IMR-90 (cell line): ENCODE measurements around the gene FAM221A. TPM values are rescaled to one million over a fixed set of nuclear protein-coding genes. Genes with fewer than 3 reads are reported as not detected.
A peak's percentile ranks its signal among the peaks of the same experiment; 100 is the strongest.

ENCODE experiments used
- ATAC-seq: fragments of 200-7000 bp; cut with Tn5 transposase; 2 replicates; pipeline ENCODE4 v1.9.1; 2020; ENCODE audit warnings: low read depth, mild to moderate bottlenecking, moderate library complexity
- BruUV-seq: library from RNA; stranded (reverse); fragments of 400-500 nt; replicated peaks from 2 replicates; lab custom pipeline; 2021; lab: Mats Ljungman, UMichigan
- CTCF ChIA-PET: fragments of 300-600 bp; formaldehyde crosslinking; extraction: SDS; loops from one replicate; lab custom pipeline; 2021; ENCODE audit warnings: antibody characterized with exemption; lab: Yijun Ruan, JAX
- POLR2A ChIA-PET: fragments of 300-600 bp; sonication (Branson Sonifier 250); formaldehyde crosslinking; loops from one replicate; lab custom pipeline; 2022; ENCODE audit warnings: antibody characterized with exemption; ENCODE audit not compliant: unreplicated experiment; lab: Charles Lee
- DNase-seq: peaks from one replicate; pipeline ENCODE4 v3.0.0; 2013
- H2AFZ ChIP-seq: replicated peaks from 2 replicates; pipeline ENCODE3; 2013; ENCODE audit warnings: low read length, mild to moderate bottlenecking; ENCODE audit not compliant: poor library complexity
- H2AK5ac ChIP-seq: 2 replicates; pipeline ENCODE4 v1.6.1; 2013; ENCODE audit warnings: low read depth, low read length, inconsistent platforms
- H2AK9ac ChIP-seq: replicated peaks from 2 replicates; pipeline ENCODE3; 2013; ENCODE audit warnings: mild to moderate bottlenecking, low read depth, low read length, moderate library complexity; ENCODE audit not compliant: poor library complexity
- H2BK120ac ChIP-seq: 2 replicates; pipeline ENCODE4 v1.6.1; 2013; ENCODE audit warnings: low read depth, low read length, inconsistent platforms
- H2BK15ac ChIP-seq: 3 replicates; pipeline ENCODE4 v1.6.1; 2013; ENCODE audit warnings: low read depth, low read length, inconsistent platforms
- H2BK20ac ChIP-seq: 2 replicates; pipeline ENCODE4 v1.6.1; 2013; ENCODE audit warnings: low read depth, mild to moderate bottlenecking, inconsistent platforms, low read length, moderate library complexity
- H2BK5ac ChIP-seq: 2 replicates; pipeline ENCODE4 v1.6.1; 2013; ENCODE audit warnings: mild to moderate bottlenecking, low read depth, low read length, inconsistent platforms; ENCODE audit not compliant: poor library complexity, severe bottlenecking
- H3K14ac ChIP-seq: replicated peaks from 2 replicates; pipeline ENCODE4 v1.6.1; 2013; ENCODE audit warnings: low read depth, low read length, inconsistent platforms
- H3K18ac ChIP-seq: 2 replicates; pipeline ENCODE4 v1.6.1; 2013; ENCODE audit warnings: low read depth, low read length, control low read depth
- H3K23ac ChIP-seq: 2 replicates; pipeline ENCODE4 v1.6.1; 2013; ENCODE audit warnings: low read depth, low read length, inconsistent platforms
- H3K27ac ChIP-seq: 2 replicates; pipeline ENCODE4 v1.5.1; 2013; ENCODE audit warnings: mild to moderate bottlenecking, control low read depth, low read length; ENCODE audit not compliant: insufficient read depth
- H3K27me3 ChIP-seq: 2 replicates; pipeline ENCODE4 v1.6.1; 2013; ENCODE audit warnings: low read length; ENCODE audit not compliant: control insufficient read depth, insufficient read depth
- H3K36me3 ChIP-seq: 2 replicates; pipeline ENCODE4 v1.6.1; 2013; ENCODE audit warnings: low read length, mixed read lengths; ENCODE audit not compliant: control insufficient read depth, insufficient read depth
- H3K4ac ChIP-seq: 2 replicates; pipeline ENCODE4 v1.6.1; 2013; ENCODE audit warnings: low read depth, low read length, inconsistent platforms
- H3K4me1 ChIP-seq: 2 replicates; pipeline ENCODE4 v1.6.1; 2013; ENCODE audit warnings: low read length, mixed read lengths; ENCODE audit not compliant: control insufficient read depth, insufficient read depth
- H3K4me2 ChIP-seq: 2 replicates; pipeline ENCODE4 v1.6.1; 2013; ENCODE audit warnings: low read depth, mild to moderate bottlenecking, control low read depth, low read length, moderate library complexity
- H3K4me3 ChIP-seq: 2 replicates; pipeline ENCODE4 v1.5.1; 2013; ENCODE audit warnings: low read depth, mild to moderate bottlenecking, control low read depth, low read length, moderate library complexity; ENCODE audit not compliant: insufficient read depth
- H3K56ac ChIP-seq: 2 replicates; pipeline ENCODE4 v1.6.1; 2013; ENCODE audit warnings: low read length, inconsistent platforms; ENCODE audit not compliant: insufficient read depth; ENCODE audit errors: extremely low read depth
- H3K79me1 ChIP-seq, 2 experiments: 2 replicates each; pipeline ENCODE4 v1.6.1; 2013; ENCODE audit warnings: low read length in 2 of 2, inconsistent platforms in 1 of 2, low read depth in 1 of 2
- H3K9ac ChIP-seq: 2 replicates; pipeline ENCODE4 v1.6.1; 2013; ENCODE audit warnings: low read depth, low read length, control low read depth
- H3K9me1 ChIP-seq: 2 replicates; pipeline ENCODE4 v1.6.1; 2013; ENCODE audit warnings: low read length, inconsistent platforms; ENCODE audit not compliant: insufficient read depth
- H3K9me3 ChIP-seq: 2 replicates; pipeline ENCODE4 v1.6.1; 2013; ENCODE audit warnings: low read length; ENCODE audit not compliant: control insufficient read depth, insufficient read depth
- H4K20me1 ChIP-seq: 2 replicates; pipeline ENCODE4 v1.6.1; 2013; ENCODE audit warnings: low read length, inconsistent platforms; ENCODE audit not compliant: insufficient read depth
- H4K5ac ChIP-seq: 2 replicates; pipeline ENCODE4 v1.6.1; 2013; ENCODE audit warnings: mild to moderate bottlenecking, low read depth, low read length, control low read depth
- H4K8ac ChIP-seq, 2 experiments: 2 replicates each; pipeline ENCODE4 v1.6.1; 2013; ENCODE audit warnings: low read depth in 2 of 2, low read length in 2 of 2, control low read depth in 1 of 2, inconsistent platforms in 1 of 2
- H4K91ac ChIP-seq: 2 replicates; pipeline ENCODE4 v1.6.1; 2013; ENCODE audit warnings: low read depth, low read length, inconsistent platforms; ENCODE audit not compliant: insufficient read depth
- BHLHE40 ChIP-seq: fragments of 150-350 bp; IDR thresholded peaks from 2 replicates; pipeline ENCODE4 v1.6.1; 2016; ENCODE audit warnings: mild to moderate bottlenecking, low read depth, low read length
- CEBPB ChIP-seq: IDR thresholded peaks from 2 replicates; pipeline ENCODE4 v1.6.1; 2012; ENCODE audit warnings: low read depth, low read length, improper control_type of control experiment
- CHD1 ChIP-seq: IDR thresholded peaks from 2 replicates; pipeline ENCODE4 v1.6.1; 2012; ENCODE audit warnings: low read depth, low read length, improper control_type of control experiment
- CTCF ChIP-seq: conservative IDR thresholded peaks from 2 replicates; pipeline ENCODE4 v1.5.1; 2012; ENCODE audit warnings: mild to moderate bottlenecking, low read depth, low read length, improper control_type of control experiment
- ELK1 ChIP-seq: fragments of 150-350 bp; IDR thresholded peaks from 2 replicates; pipeline ENCODE4 v1.6.1; 2016; ENCODE audit warnings: low read depth, mild to moderate bottlenecking, low read length, moderate library complexity, borderline replicate concordance
- FOS ChIP-seq: fragments of 150-350 bp; IDR thresholded peaks from 2 replicates; pipeline ENCODE4 v1.6.1; 2016; ENCODE audit warnings: low read depth, low read length
- MAFK ChIP-seq: IDR thresholded peaks from 2 replicates; pipeline ENCODE4 v1.6.1; 2012; ENCODE audit warnings: low read depth, low read length, improper control_type of control experiment
- MAZ ChIP-seq: IDR thresholded peaks from 2 replicates; pipeline ENCODE4 v1.6.1; 2012; ENCODE audit warnings: low read depth, mild to moderate bottlenecking, low read length, improper control_type of control experiment, moderate library complexity, borderline replicate concordance
- MXI1 ChIP-seq: IDR thresholded peaks from 2 replicates; pipeline ENCODE4 v1.6.1; 2012; ENCODE audit warnings: low read depth, mild to moderate bottlenecking, low read length, moderate library complexity, borderline replicate concordance
- NFE2L2 ChIP-seq: fragments of 150-350 bp; IDR thresholded peaks from 2 replicates; pipeline ENCODE4 v1.6.1; 2016; ENCODE audit warnings: low read depth, mild to moderate bottlenecking, low read length
- POLR2A ChIP-seq: IDR thresholded peaks from 2 replicates; pipeline ENCODE4 v1.6.1; 2012; ENCODE audit warnings: mild to moderate bottlenecking, low read depth, low read length
- RAD21 ChIP-seq: IDR thresholded peaks from 2 replicates; pipeline ENCODE4 v1.6.1; 2012; ENCODE audit warnings: low read length, improper control_type of control experiment
- RCOR1 ChIP-seq: IDR thresholded peaks from 2 replicates; pipeline ENCODE4 v1.6.1; 2012; ENCODE audit warnings: mild to moderate bottlenecking, low read length, improper control_type of control experiment; ENCODE audit not compliant: insufficient replicate concordance
- RFX5 ChIP-seq: IDR thresholded peaks from 2 replicates; pipeline ENCODE4 v1.8.0; 2012; ENCODE audit warnings: low read depth, mild to moderate bottlenecking, low read length, moderate library complexity
- SMC3 ChIP-seq: fragments of 150-350 bp; IDR thresholded peaks from 2 replicates; pipeline ENCODE4 v1.6.1; 2016; ENCODE audit warnings: low read depth, mild to moderate bottlenecking, antibody characterized with exemption, low read length, moderate library complexity
- USF2 ChIP-seq: fragments of 150-350 bp; IDR thresholded peaks from 2 replicates; pipeline ENCODE4 v1.6.1; 2017; ENCODE audit warnings: mild to moderate bottlenecking, antibody characterized with exemption, low read length, low read depth
- WGBS, 2 experiments: methylation state at CpG; one replicate each; pipeline versions ENCODE4 v1.1.5 to v1.1.7; 2013; ENCODE audit warnings: missing lambda C conversion rate in 2 of 2; ENCODE audit not compliant: insufficient read length in 1 of 2; ENCODE audit errors: extremely low coverage in 2 of 2; 5-methylcytosine and 5-hydroxymethylcytosine counted together
- dilution Hi-C: fragments of 300-500 bp; cut with HindIII; formaldehyde crosslinking; loops from one replicate; pipeline ENCODE4 v1.14.3; 2018; ENCODE audit warnings: low sequenced_read_pairs; ENCODE audit not compliant: unreplicated experiment
- in situ Hi-C: fragments of 300-500 bp; cut with MboI; formaldehyde crosslinking; loops from 3 replicates; pipeline ENCODE4 v1.14.3; 2019; ENCODE audit warnings: low sequenced_read_pairs, inconsistent platforms, mixed read lengths
- intact Hi-C: fragments of 100-400 bp; cut with micrococcal nuclease; formaldehyde crosslinking; loops from 2 replicates; pipeline ENCODE4 v1.10.0; 2022
- polyA plus RNA-seq, 3 experiments: library from polyadenylated mRNA; depleted of rRNA; stranded (reverse); fragments of >200 nt; gene quantifications; 2 replicates each; pipeline ENCODE4 v1.2.3, GENCODE V29; 2012; ENCODE audit warnings: low replicate concordance in 1 of 3
- total RNA-seq: library from RNA; depleted of rRNA; stranded (reverse); fragments of >200 nt; gene quantifications from 2 replicates; pipeline ENCODE4 v1.2.3, GENCODE V29; 2012

FAM221A gene
- total and polyA plus RNA-seq, 2 of the 4 experiments (the other 2 are of a cell fraction): 1.1 to 2.1 TPM

- Histone ChIP-seq H3K27me3 (no peaks in the 10 kb centered on the region), H2AK5ac (no peak overlapping the region), H3K4me1 (no peaks in the 10 kb centered on the region), H3K36me3 (no peaks in the 10 kb centered on the region), H3K4ac (no peak overlapping the region), H2BK20ac (no peak overlapping the region), H4K5ac (no peak overlapping the region), H2AK9ac (no peak overlapping the region), H2BK5ac (no peak overlapping the region), H3K14ac (no peak overlapping the region), H2AFZ (no peak overlapping the region), H3K4me2 (no peak overlapping the region), H4K91ac (no peak overlapping the region), H3K56ac (no peak overlapping the region), H3K9me1 (no peaks in the 10 kb centered on the region), H3K4me3 (no peak overlapping the region), H3K27ac (no peak overlapping the region), H3K9me3 (no peaks in the 10 kb centered on the region), H3K79me1 (no peaks in the 10 kb centered on the region), H3K9ac (no peak overlapping the region), H2BK120ac (no peak overlapping the region), H3K18ac (no peak overlapping the region), H4K20me1 (no peaks in the 10 kb centered on the region), H3K23ac (no peak overlapping the region), H4K8ac (no peak overlapping the region), H2BK15ac (no peak overlapping the region)
- ChIA-PET POLR2A (no interaction called here), CTCF (no interaction called here)
- BruUV-seq: no TSS peak
- TF ChIP-seq RFX5 (no peak), CHD1 (no peak), BHLHE40 (no peak), RAD21 (no peak), ELK1 (no peak), POLR2A (no peak), CEBPB (no peak), USF2 (no peak), MAZ (no peak), CTCF (no peak), SMC3 (no peak), RCOR1 (no peak), NFE2L2 (no peak), MXI1 (no peak), MAFK (no peak), FOS (no peak)
- no peak; the same call in 1 of the 2 replicates for ATAC-seq
- dilution Hi-C loops: no loop called here
- WGBS, 2 experiments: 100% methylated on average over 1 of the region's 4 CpGs; no CpG with 5 or more reads in 1 of the 2 experiments
- intact Hi-C loops: no loop called here
- in situ Hi-C loops: no loop called here
- DNase-seq: peak; percentile 41
Observed at GRCh38 chr7:23691320-23691719, 11.3 kb downstream of the FAM221A start.
